Suprapubic skin (tissue), 4 donors: ENCODE measurements around the gene MORN5. TPM values are rescaled to one million over a fixed set of nuclear protein-coding genes. Genes with fewer than 3 reads are reported as not detected.

ENCODE experiments used
- DNase-seq, 2 donors: peaks; one replicate each; pipeline ENCODE4 v3.0.0-alpha.2; 2019; ENCODE audit warnings: low spot score in 2 of 2
- H3K27ac ChIP-seq: fragments of 200-600 bp; sonication (generic); one replicate; pipeline ENCODE4 v1.5.1; 2019
- H3K27me3 ChIP-seq: fragments of 200-600 bp; sonication (generic); one replicate; pipeline ENCODE4 v1.5.1; 2019
- H3K36me3 ChIP-seq: fragments of 200-600 bp; sonication (generic); one replicate; pipeline ENCODE4 v1.5.1; 2019
- H3K4me1 ChIP-seq: fragments of 200-600 bp; sonication (generic); one replicate; pipeline ENCODE4 v1.5.1; 2019
- H3K4me3 ChIP-seq: fragments of 200-600 bp; sonication (generic); one replicate; pipeline ENCODE4 v1.5.1; 2019; ENCODE audit warnings: mild to moderate bottlenecking
- H3K9me3 ChIP-seq: fragments of 200-600 bp; sonication (generic); one replicate; pipeline ENCODE4 v1.5.1; 2019
- CTCF ChIP-seq, 2 donors: fragments of 200-600 bp in 1 of 2; fragments of 450-650 bp in 1 of 2; sonication (generic) in 1 of 2; IDR thresholded peaks; one replicate each; pipeline ENCODE4 v1.5.1; 2016 to 2019; ENCODE audit warnings: antibody characterized with exemption in 2 of 2, mild to moderate bottlenecking in 1 of 2, moderate library complexity in 1 of 2
- EP300 ChIP-seq: sonication (generic); formaldehyde crosslinking; IDR thresholded peaks from one replicate; pipeline ENCODE4 v1.6.1; 2017; ENCODE audit warnings: antibody characterized with exemption
- POLR2A ChIP-seq, 2 donors: fragments of 450-650 bp; IDR thresholded peaks; one replicate each; pipeline ENCODE4 v1.6.1; 2017; ENCODE audit warnings: antibody characterized with exemption in 2 of 2, mild to moderate bottlenecking in 2 of 2, moderate library complexity in 2 of 2
- POLR2AphosphoS5 ChIP-seq, 3 donors: sonication (generic); formaldehyde crosslinking; IDR thresholded peaks; one replicate each; pipeline ENCODE4 v1.6.1; 2017; ENCODE audit warnings: antibody characterized with exemption in 3 of 3
- WGBS: methylation state at CpG from one replicate; pipeline ENCODE4 v1.1.5; 2018; 5-methylcytosine and 5-hydroxymethylcytosine counted together
- total RNA-seq, 4 donors: library from RNA; depleted of rRNA; stranded (reverse); fragments of >200 nt; gene quantifications; one replicate each; pipeline ENCODE4 v1.1.0, GENCODE V29; 2016

MORN5 gene
- total RNA-seq, 4 donors from 2014 or later, result not detected

- DNase-seq, result no peak
- Histone ChIP-seq H3K36me3 (peaks cover 26% of the 10 kb centered on the region), H3K27ac (no peak overlapping the region), H3K4me3 (no peak overlapping the region), H3K4me1 (no peaks in the 10 kb centered on the region), H3K9me3 (no peaks in the 10 kb centered on the region), H3K27me3 (no peaks in the 10 kb centered on the region)
- 82% methylated on average over 10 of the region's 10 CpGs for WGBS
- TF ChIP-seq CTCF (IDR thresholded peaks at IDR 0.05) (no peak), EP300 (no peak), POLR2A (IDR thresholded peaks at IDR 0.05) (no peak), POLR2AphosphoS5 (IDR thresholded peaks at IDR 0.05) (no peak)
Observed at GRCh38 chr9:122236681-122237080, 77.0 kb downstream of the MORN5 start.

- DNase-seq, result no peak
- H3K27me3 ChIP-seq, result no peaks in the 10 kb centered on the region
- peaks cover 55% of the 10 kb centered on the region for H3K36me3 ChIP-seq
- H3K9me3 ChIP-seq, result no peaks in the 10 kb centered on the region
- H3K4me1 ChIP-seq, result no peaks in the 10 kb centered on the region
- H3K27ac ChIP-seq, result no peak overlapping the region
- H3K4me3 ChIP-seq, result no peak overlapping the region
- WGBS, result 88% methylated on average over 5 of the region's 5 CpGs
- TF ChIP-seq POLR2AphosphoS5 (IDR thresholded peaks at IDR 0.05) (no peak), EP300 (no peak), CTCF (IDR thresholded peaks at IDR 0.05) (no peak), POLR2A (IDR thresholded peaks at IDR 0.05) (no peak)
Observed at GRCh38 chr9:122239722-122240121, 80.0 kb downstream of the MORN5 start.

DNA sequence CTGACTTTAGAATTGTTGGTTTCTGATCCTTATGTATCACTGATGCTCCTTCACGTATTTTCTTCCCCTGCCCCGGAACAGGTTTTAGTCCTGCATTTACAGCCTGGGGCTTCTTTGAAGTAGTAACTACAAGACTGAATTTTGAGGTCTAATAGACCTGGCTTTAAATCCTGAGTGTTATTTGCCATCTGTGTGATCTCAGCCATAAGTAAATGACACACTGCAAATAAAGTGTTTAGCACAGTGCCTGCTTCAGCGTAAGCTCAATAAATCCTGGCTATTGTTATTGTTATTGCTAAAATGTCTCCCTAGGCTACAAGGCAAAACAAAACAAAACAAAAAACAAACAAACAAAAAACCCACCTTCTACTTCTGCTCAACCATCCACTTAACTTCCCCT, 84.6 kb downstream of the MORN5 start:
- Histone ChIP-seq H3K27ac (no peak overlapping the region), H3K9me3 (no peaks in the 10 kb centered on the region), H3K4me1 (peaks cover 2% of the 10 kb centered on the region), H3K27me3 (no peaks in the 10 kb centered on the region), H3K36me3 (peaks cover 80% of the 10 kb centered on the region), H3K4me3 (no peak overlapping the region)
- 82% methylated on average over 3 of the region's 3 CpGs for whole genome bisulfite sequencing
- DNase-seq, result no peak
- no peak for TF ChIP-seq POLR2A (IDR thresholded peaks at IDR 0.05)
- no peak for TF ChIP-seq POLR2AphosphoS5 (IDR thresholded peaks at IDR 0.05)
- no peak for TF ChIP-seq CTCF (IDR thresholded peaks at IDR 0.05)
- TF ChIP-seq EP300, result no peak

- DNase-seq, result no peak
- TF ChIP-seq POLR2AphosphoS5 (IDR thresholded peaks at IDR 0.05), result no peak
- TF ChIP-seq CTCF (IDR thresholded peaks at IDR 0.05), result no peak
- TF ChIP-seq EP300, result no peak
- H3K27ac ChIP-seq, result no peak overlapping the region
- peaks cover 4% of the 10 kb centered on the region for H3K4me1 ChIP-seq
- H3K36me3 ChIP-seq, result peaks cover 79% of the 10 kb centered on the region
- 64% methylated on average over 3 of the region's 3 CpGs for WGBS
- no peaks in the 10 kb centered on the region for H3K27me3 ChIP-seq
- no peaks in the 10 kb centered on the region for H3K9me3 ChIP-seq
- no peak overlapping the region for H3K4me3 ChIP-seq
Observed at GRCh38 chr9:122246666-122247065, 87.0 kb downstream of the MORN5 start.

DNA sequence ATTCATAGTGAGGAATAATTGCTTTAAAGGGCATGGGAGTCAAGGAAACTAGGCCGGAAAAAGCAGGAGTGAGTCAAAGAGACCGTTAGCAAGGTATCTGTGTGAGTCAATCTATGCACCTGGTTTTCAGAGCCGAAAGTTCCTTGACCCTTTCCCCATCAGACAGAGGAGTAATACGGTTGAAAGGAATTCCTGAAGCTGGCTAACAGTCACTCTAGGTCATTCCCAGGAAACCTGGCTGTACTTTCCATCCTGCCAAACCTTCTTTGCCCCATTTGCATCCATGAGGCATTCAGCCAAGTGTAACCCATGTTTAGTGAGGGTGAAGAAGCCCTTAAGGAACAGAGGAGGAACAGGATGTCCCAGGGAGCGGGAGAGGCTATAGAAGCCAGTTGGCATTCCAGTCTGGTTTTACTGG, 88.7 kb downstream of the MORN5 start:
- H3K27ac ChIP-seq, result no peak overlapping the region
- TF ChIP-seq POLR2AphosphoS5 (IDR thresholded peaks at IDR 0.05) (peak in 1 of 3 donors; percentile 23), EP300 (no peak)
- no peaks in the 10 kb centered on the region for H3K27me3 ChIP-seq
- peaks cover 4% of the 10 kb centered on the region for H3K4me1 ChIP-seq
- H3K9me3 ChIP-seq, result no peaks in the 10 kb centered on the region
- no peak overlapping the region for H3K4me3 ChIP-seq
- H3K36me3 ChIP-seq, result peaks cover 73% of the 10 kb centered on the region
- no peak for DNase-seq
- WGBS, result 75% methylated on average over 5 of the region's 5 CpGs

Other genes starting within 250 kb of the MORN5 start
- 10 to 100 TPM in 2 of 4 donors, 1 to 10 TPM in 2; 7.2 to 12.1 (median 9.9) TPM for gene TTLL11, start 66.6 kb upstream of the MORN5 start, total RNA-seq
- 10 to 100 TPM; 16.3 to 34.4 (median 30.2) TPM for gene NDUFA8, start 129 bp upstream of the MORN5 start, total RNA-seq
- 1 to 10 TPM; 1.4 to 7.3 (median 3.4) TPM for gene LHX6, start 69.0 kb downstream of the MORN5 start, total RNA-seq
- gene RBM18, start 104.9 kb downstream of the MORN5 start, total RNA-seq, result 10 to 100 TPM; 10.2 to 15.8 (median 11.9) TPM
- 10 to 100 TPM; 41.3 to 75.2 (median 44.2) TPM for gene MRRF, start 105.0 kb downstream of the MORN5 start, total RNA-seq
- gene PTGS1, start 211.1 kb downstream of the MORN5 start, total RNA-seq, result 100 to 1,000 TPM in 1 of 4 donors, 10 to 100 TPM in 3; 64.3 to 124 (median 73.1) TPM